Stimulated activated CD8-positive, alpha-beta memory T cell treated with anti-CD3 and anti-CD28 coated beads, Interleukin-12 subunit alpha, Interleukin-12 subunit beta, amount 100 ng/mL, for 24 hours (primary cell): ENCODE results near the gene LY6G6C.

ENCODE experiments used
- DNase-seq: peaks from one replicate; pipeline ENCODE4 v3.0.0-alpha.2; 2020; ENCODE audit errors: extremely low read depth

The LY6G6C gene

GRCh38 chr6:31680226-31681134 lies 41.1 kb downstream of the LY6G6C start, which contains the start of gene LY6G5C:
LY6G5C (minus strand) TSS chr6:31681067; CDS start chr6:31680373, 694 bp downstream.
- DNase-seq, result no peak

- no peak for DNase-seq
Observed at GRCh38 chr6:31677955-31678354, 43.6 kb downstream of the LY6G6C start.

GRCh38 chr6:31676904-31677303 lies 44.6 kb downstream of the LY6G6C start:
- DNase-seq, result no peak

- DNase-seq, result no peak
Observed at GRCh38 chr6:31676322-31676903, 45.1 kb downstream of the LY6G6C start.

- no peak for DNase-seq
Observed at GRCh38 chr6:31669676-31670075, 51.9 kb downstream of the LY6G6C start, which contains the start of gene LY6G5B. LY6G5B (plus strand) TSS chr6:31669976; CDS start chr6:31670951, 975 bp downstream.
